OCI-LY1 (cell line): ENCODE results near the gene PPP1R18.

Source experiments
- H2AFZ ChIP-seq: fragments of 200-600 bp; sonication (generic), shearing (Covaris generic); 2 replicates; pipeline ENCODE4 v1.6.0; 2014; ENCODE audit warnings: antibody characterized with exemption, mild to moderate bottlenecking, low read length
- H3F3A ChIP-seq: fragments of 200-600 bp; sonication (generic), shearing (Covaris generic); 2 replicates; pipeline ENCODE4 v1.6.0; 2014; ENCODE audit warnings: mild to moderate bottlenecking, antibody characterized with exemption, low read length, moderate library complexity; ENCODE audit not compliant: insufficient read depth
- H3K27ac ChIP-seq: fragments of 200-600 bp; sonication (generic); 2 replicates; pipeline ENCODE4 v1.5.1; 2014; ENCODE audit warnings: low read length, mixed run types, mild to moderate bottlenecking, low read depth; ENCODE audit not compliant: poor library complexity, severe bottlenecking
- H3K27me3 ChIP-seq: fragments of 200-600 bp; sonication (generic); 2 replicates; pipeline ENCODE4 v1.6.0; 2014; ENCODE audit warnings: antibody characterized with exemption, mild to moderate bottlenecking, low read length, moderate library complexity; ENCODE audit not compliant: insufficient read depth
- H3K36me3 ChIP-seq: fragments of 200-600 bp; sonication (generic); 2 replicates; pipeline ENCODE4 v1.6.1; 2014; ENCODE audit warnings: mild to moderate bottlenecking, antibody characterized with exemption, low read length, moderate library complexity, mixed read lengths; ENCODE audit not compliant: insufficient read depth
- H3K4me1 ChIP-seq: fragments of 200-600 bp; sonication (generic); 2 replicates; pipeline ENCODE4 v1.5.1; 2014; ENCODE audit warnings: mild to moderate bottlenecking, low read length, moderate library complexity; ENCODE audit not compliant: insufficient read depth, severe bottlenecking
- H3K4me2 ChIP-seq: fragments of 200-600 bp; sonication (generic), shearing (Covaris generic); 2 replicates; pipeline ENCODE4 v1.6.1; 2014; ENCODE audit warnings: low read length
- H3K4me3 ChIP-seq: fragments of 200-600 bp; sonication (generic); 2 replicates; pipeline ENCODE4 v1.5.1; 2014; ENCODE audit warnings: low read length, low read depth, mild to moderate bottlenecking, mixed read lengths; ENCODE audit not compliant: poor library complexity, severe bottlenecking
- H3K79me2 ChIP-seq: fragments of 200-600 bp; shearing (Covaris generic); 2 replicates; pipeline ENCODE4 v1.6.1; 2016; ENCODE audit warnings: mixed run types, low read length, mixed read lengths; ENCODE audit not compliant: insufficient read depth
- H3K9ac ChIP-seq: fragments of 200-600 bp; sonication (generic), shearing (Covaris generic); 2 replicates; pipeline ENCODE4 v1.6.1; 2014; ENCODE audit warnings: mild to moderate bottlenecking, low read length, mixed read lengths
- H3K9me2 ChIP-seq: fragments of 200-600 bp; sonication (generic), shearing (Covaris generic); 2 replicates; pipeline ENCODE4 v1.6.1; 2014; ENCODE audit warnings: low read depth, mild to moderate bottlenecking, low read length, mixed read lengths
- H3K9me3 ChIP-seq: fragments of 200-600 bp; shearing (Covaris generic); 2 replicates; pipeline ENCODE4 v1.6.1; 2014; ENCODE audit warnings: low read length, mixed read lengths
- H4K20me1 ChIP-seq: fragments of 200-600 bp; sonication (generic), shearing (Covaris generic); 2 replicates; pipeline ENCODE4 v1.6.0; 2016; ENCODE audit warnings: mild to moderate bottlenecking, low read length; ENCODE audit not compliant: insufficient read depth
- EZH2 ChIP-seq: fragments of 200-600 bp; sonication (generic), shearing (Covaris generic); IDR thresholded peaks from 2 replicates; pipeline ENCODE4 v1.8.0; 2017; ENCODE audit warnings: borderline replicate concordance, mixed run types, mild to moderate bottlenecking, antibody characterized with exemption, low read length, moderate library complexity, mixed read lengths
- TF ChIP-seq, protein P1 (sequence below): fragments of 200-600 bp; sonication (generic), shearing (Covaris generic); IDR thresholded peaks from 2 replicates; pipeline ENCODE4 v1.5.1; 2017; ENCODE audit warnings: mild to moderate bottlenecking, antibody characterized with exemption, low read length, moderate library complexity, mixed read lengths

PPP1R18 gene

DNA sequence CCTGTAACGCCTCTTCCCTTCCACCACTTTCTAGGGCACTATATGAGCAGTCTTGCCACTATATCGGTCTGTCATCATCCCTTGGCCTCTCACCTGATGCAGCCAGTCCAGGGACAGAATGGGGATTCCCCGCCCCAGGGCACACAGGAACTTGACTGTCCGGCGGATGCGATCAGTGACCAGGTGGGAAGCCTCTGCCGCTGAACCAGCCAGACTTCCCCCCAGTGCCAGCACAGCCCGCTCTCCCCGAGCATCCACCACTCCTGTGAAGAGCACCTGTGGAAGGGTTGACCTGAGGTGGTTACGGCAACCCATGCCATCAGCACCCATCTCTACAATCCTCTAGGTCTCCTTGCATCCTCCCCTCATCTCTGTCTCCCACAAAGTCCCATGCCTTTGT, 16.6 kb upstream of the PPP1R18 start:
- H3K27me3 ChIP-seq: no peaks in the 10 kb centered on the region
- H3K79me2 ChIP-seq: no peaks in the 10 kb centered on the region
- no peak overlapping the region for H3K4me2 ChIP-seq
- no peak overlapping the region for H3K9ac ChIP-seq
- peaks cover 80% of the 10 kb centered on the region for H3K36me3 ChIP-seq
- no peaks in the 10 kb centered on the region for H3K9me2 ChIP-seq
- TF ChIP-seq EZH2: no peak
- TF ChIP-seq, protein P1, sequence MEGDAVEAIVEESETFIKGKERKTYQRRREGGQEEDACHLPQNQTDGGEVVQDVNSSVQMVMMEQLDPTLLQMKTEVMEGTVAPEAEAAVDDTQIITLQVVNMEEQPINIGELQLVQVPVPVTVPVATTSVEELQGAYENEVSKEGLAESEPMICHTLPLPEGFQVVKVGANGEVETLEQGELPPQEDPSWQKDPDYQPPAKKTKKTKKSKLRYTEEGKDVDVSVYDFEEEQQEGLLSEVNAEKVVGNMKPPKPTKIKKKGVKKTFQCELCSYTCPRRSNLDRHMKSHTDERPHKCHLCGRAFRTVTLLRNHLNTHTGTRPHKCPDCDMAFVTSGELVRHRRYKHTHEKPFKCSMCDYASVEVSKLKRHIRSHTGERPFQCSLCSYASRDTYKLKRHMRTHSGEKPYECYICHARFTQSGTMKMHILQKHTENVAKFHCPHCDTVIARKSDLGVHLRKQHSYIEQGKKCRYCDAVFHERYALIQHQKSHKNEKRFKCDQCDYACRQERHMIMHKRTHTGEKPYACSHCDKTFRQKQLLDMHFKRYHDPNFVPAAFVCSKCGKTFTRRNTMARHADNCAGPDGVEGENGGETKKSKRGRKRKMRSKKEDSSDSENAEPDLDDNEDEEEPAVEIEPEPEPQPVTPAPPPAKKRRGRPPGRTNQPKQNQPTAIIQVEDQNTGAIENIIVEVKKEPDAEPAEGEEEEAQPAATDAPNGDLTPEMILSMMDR: no peak
- no peak overlapping the region for H3K27ac ChIP-seq
- no peak overlapping the region for H2AFZ ChIP-seq
- H3K9me3 ChIP-seq: no peaks in the 10 kb centered on the region
- no peaks in the 10 kb centered on the region for H3K4me1 ChIP-seq
- H3K4me3 ChIP-seq: no peak overlapping the region
- H4K20me1 ChIP-seq: no peaks in the 10 kb centered on the region
- H3F3A ChIP-seq: no peaks in the 10 kb centered on the region

DNA sequence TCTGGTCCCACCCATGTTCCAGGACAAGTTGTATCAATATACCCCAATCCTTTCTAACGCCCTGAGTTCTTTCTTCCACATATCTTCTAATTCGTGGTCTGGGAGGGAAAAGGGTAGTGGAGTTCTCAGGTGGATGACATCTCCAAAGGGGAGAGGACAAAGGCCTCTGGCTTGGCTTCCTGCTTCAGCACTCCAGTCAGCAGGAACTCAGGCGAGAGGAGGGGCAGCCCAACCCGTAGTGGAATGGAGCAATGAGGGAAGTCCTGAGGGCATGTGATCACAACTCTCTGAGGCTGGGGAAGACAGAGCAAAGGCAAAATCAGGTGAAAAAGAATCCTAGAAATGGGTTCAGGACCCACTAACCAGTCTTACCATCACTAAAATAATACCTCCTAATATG, 13.9 kb upstream of the PPP1R18 start:
- H3K4me2 ChIP-seq: no peak overlapping the region
- H3K27me3 ChIP-seq: no peaks in the 10 kb centered on the region
- no peaks in the 10 kb centered on the region for H3K9me3 ChIP-seq
- no peaks in the 10 kb centered on the region for H3K79me2 ChIP-seq
- H3K4me3 ChIP-seq: no peak overlapping the region
- no peak for TF ChIP-seq EZH2
- TF ChIP-seq, protein P1: no peak
- H2AFZ ChIP-seq: no peak overlapping the region
- no peaks in the 10 kb centered on the region for H4K20me1 ChIP-seq
- no peaks in the 10 kb centered on the region for H3K9me2 ChIP-seq
- H3F3A ChIP-seq: no peaks in the 10 kb centered on the region
- H3K27ac ChIP-seq: no peak overlapping the region
- peaks cover 56% of the 10 kb centered on the region for H3K36me3 ChIP-seq
- H3K4me1 ChIP-seq: no peaks in the 10 kb centered on the region
- H3K9ac ChIP-seq: no peak overlapping the region

DNA sequence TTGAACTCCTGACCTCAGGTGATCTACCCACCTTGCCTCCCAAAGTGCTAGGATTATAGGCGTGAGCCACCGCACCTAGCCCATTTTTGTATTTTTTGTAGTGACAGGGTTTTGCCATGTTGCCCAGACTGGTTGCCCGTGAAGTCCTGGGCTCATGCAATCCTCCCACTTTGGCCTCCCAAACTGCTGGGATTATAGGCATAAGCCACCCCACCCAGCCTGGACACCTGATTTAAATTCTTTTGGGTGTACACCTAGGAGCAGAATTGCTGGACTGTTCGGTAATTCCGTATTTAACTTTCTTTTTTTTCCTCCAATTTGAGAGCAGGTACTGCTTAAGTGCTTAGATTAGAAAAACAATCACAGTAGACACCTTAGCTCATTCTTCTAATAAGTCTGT, 10.0 kb upstream of the PPP1R18 start:
- no peaks in the 10 kb centered on the region for H3K9me3 ChIP-seq
- peaks cover 7% of the 10 kb centered on the region for H3K4me1 ChIP-seq
- no peak overlapping the region for H2AFZ ChIP-seq
- H3K27ac ChIP-seq: no peak overlapping the region
- no peak overlapping the region for H3K4me3 ChIP-seq
- no peaks in the 10 kb centered on the region for H3K9me2 ChIP-seq
- no peaks in the 10 kb centered on the region for H3K27me3 ChIP-seq
- no peak overlapping the region for H3K9ac ChIP-seq
- no peaks in the 10 kb centered on the region for H4K20me1 ChIP-seq
- H3F3A ChIP-seq: no peaks in the 10 kb centered on the region
- H3K4me2 ChIP-seq: no peak overlapping the region
- TF ChIP-seq, protein P1: no peak
- TF ChIP-seq EZH2: no peak
- H3K79me2 ChIP-seq: no peaks in the 10 kb centered on the region
- H3K36me3 ChIP-seq: peaks cover 22% of the 10 kb centered on the region; the same call in 1 of the 2 replicates
